Measurements from ENCODE around the gene CLIC5.

DNA sequence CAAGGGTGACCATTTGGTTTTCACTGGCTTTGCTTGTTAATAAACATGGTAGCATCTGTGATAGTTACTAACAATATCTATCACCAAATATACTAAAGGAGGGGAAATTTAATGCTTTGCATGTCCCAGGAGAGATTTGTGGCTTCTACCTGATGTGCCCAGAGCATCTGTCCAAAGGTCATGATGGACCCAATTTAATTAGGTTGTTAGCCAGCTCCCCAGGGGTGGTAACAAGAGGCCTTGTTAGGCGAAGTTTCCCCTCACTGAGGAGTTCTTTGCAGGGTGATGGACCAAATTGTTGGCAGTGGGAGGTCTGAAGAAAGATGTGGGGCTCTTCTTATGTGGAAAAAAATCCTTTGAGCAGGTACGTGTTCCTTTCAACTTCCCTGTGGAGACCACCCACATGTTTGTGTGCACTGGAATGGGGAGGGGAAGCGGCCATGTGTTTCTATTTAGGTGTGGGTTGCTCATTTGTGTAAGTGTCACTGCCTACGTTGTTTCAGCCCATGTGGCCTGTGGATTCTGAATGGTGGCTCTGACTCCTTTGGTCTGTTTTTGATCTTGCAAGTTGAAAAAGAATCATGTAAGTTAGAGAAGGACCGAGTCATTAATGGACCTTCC lies 137.6 kb downstream of the CLIC5 start:
- no peak for TF ChIP-seq POLR2A (IDR thresholded peaks at IDR 0.05)
- TF ChIP-seq, protein P1, sequence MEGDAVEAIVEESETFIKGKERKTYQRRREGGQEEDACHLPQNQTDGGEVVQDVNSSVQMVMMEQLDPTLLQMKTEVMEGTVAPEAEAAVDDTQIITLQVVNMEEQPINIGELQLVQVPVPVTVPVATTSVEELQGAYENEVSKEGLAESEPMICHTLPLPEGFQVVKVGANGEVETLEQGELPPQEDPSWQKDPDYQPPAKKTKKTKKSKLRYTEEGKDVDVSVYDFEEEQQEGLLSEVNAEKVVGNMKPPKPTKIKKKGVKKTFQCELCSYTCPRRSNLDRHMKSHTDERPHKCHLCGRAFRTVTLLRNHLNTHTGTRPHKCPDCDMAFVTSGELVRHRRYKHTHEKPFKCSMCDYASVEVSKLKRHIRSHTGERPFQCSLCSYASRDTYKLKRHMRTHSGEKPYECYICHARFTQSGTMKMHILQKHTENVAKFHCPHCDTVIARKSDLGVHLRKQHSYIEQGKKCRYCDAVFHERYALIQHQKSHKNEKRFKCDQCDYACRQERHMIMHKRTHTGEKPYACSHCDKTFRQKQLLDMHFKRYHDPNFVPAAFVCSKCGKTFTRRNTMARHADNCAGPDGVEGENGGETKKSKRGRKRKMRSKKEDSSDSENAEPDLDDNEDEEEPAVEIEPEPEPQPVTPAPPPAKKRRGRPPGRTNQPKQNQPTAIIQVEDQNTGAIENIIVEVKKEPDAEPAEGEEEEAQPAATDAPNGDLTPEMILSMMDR (IDR thresholded peaks at IDR 0.05 in 4 of 5, conservative IDR thresholded peaks at IDR 0.05 in 1 of 5): no peak
